GM12892 (cell line): ENCODE results near the gene RBMXL2.

Experiments
- POLR2A ChIP-seq: IDR thresholded peaks from 2 replicates; pipeline ENCODE4 v1.6.1; 2011; ENCODE audit warnings: low read depth, low read length, control low read depth
- POLR2AphosphoS5 ChIP-seq: IDR thresholded peaks from 2 replicates; pipeline ENCODE4 v1.6.1; 2011; ENCODE audit warnings: low read depth, low read length, control low read depth
- TAF1 ChIP-seq: IDR thresholded peaks from 2 replicates; pipeline ENCODE4 v1.6.1; 2011; ENCODE audit warnings: low read depth, mild to moderate bottlenecking, control low read depth, low read length, borderline replicate concordance

- TF ChIP-seq POLR2A, result no peak
- no peak for TF ChIP-seq POLR2AphosphoS5
- TF ChIP-seq TAF1, result no peak
Measured at GRCh38 chr11:7072401-7073028, 16.3 kb upstream of the RBMXL2 start.
